ENCODE data around the gene NCKAP5.

NCKAP5 gene

GRCh38 chr2:133045787-133046186, 522.5 kb downstream of the NCKAP5 start:
- DNase-seq = no peak
- H3K9me3 ChIP-seq (ENCODE audit: severe bottlenecking) = no peaks in the 10 kb centered on the region
- no peak overlapping the region for H3K27ac ChIP-seq
- H3K36me3 ChIP-seq = no peaks in the 10 kb centered on the region
- no peaks in the 10 kb centered on the region for H3K27me3 ChIP-seq (ENCODE audit: insufficient read depth, low read depth, severe bottlenecking)
- TF ChIP-seq CTCF (IDR thresholded peaks at IDR 0.05; ENCODE audit: low read depth, low read length) = no peak
- H3K4me3 ChIP-seq (ENCODE audit: low read depth, low read length) = no peak overlapping the region

- H3K27me3 ChIP-seq (ENCODE audit: insufficient read depth, low read depth, severe bottlenecking) = no peaks in the 10 kb centered on the region
- H3K4me3 ChIP-seq (ENCODE audit: low read depth, low read length) = no peak overlapping the region
- H3K27ac ChIP-seq = no peak overlapping the region
- peak; percentile 10 for DNase-seq
- no peaks in the 10 kb centered on the region for H3K9me3 ChIP-seq (ENCODE audit: severe bottlenecking)
- no peaks in the 10 kb centered on the region for H3K36me3 ChIP-seq
- no peak for TF ChIP-seq CTCF (IDR thresholded peaks at IDR 0.05; ENCODE audit: low read depth, low read length)
Observed at GRCh38 chr2:133044556-133044955, 523.7 kb downstream of the NCKAP5 start.

- TF ChIP-seq CTCF (IDR thresholded peaks at IDR 0.05; ENCODE audit: low read depth, low read length) = no peak
- peaks cover 3% of the 10 kb centered on the region for H3K9me3 ChIP-seq (ENCODE audit: severe bottlenecking)
- DNase-seq = no peak
- no peaks in the 10 kb centered on the region for H3K36me3 ChIP-seq
- no peak overlapping the region for H3K27ac ChIP-seq
- no peak overlapping the region for H3K4me3 ChIP-seq (ENCODE audit: low read depth, low read length)
- no peaks in the 10 kb centered on the region for H3K27me3 ChIP-seq (ENCODE audit: insufficient read depth, low read depth, severe bottlenecking)
Observed at GRCh38 chr2:133040170-133040569, 528.1 kb downstream of the NCKAP5 start.

- H3K9me3 ChIP-seq (ENCODE audit: severe bottlenecking) = peaks cover 3% of the 10 kb centered on the region
- no peaks in the 10 kb centered on the region for H3K36me3 ChIP-seq
- no peaks in the 10 kb centered on the region for H3K27me3 ChIP-seq (ENCODE audit: insufficient read depth, low read depth, severe bottlenecking)
- TF ChIP-seq CTCF (IDR thresholded peaks at IDR 0.05; ENCODE audit: low read depth, low read length) = no peak
- no peak overlapping the region for H3K27ac ChIP-seq
- H3K4me3 ChIP-seq (ENCODE audit: low read depth, low read length) = no peak overlapping the region
- DNase-seq = no peak
Observed at GRCh38 chr2:133039531-133039930, 528.7 kb downstream of the NCKAP5 start.

- DNase-seq = no peak
- no peaks in the 10 kb centered on the region for H3K9me3 ChIP-seq (ENCODE audit: severe bottlenecking)
- H3K36me3 ChIP-seq = no peaks in the 10 kb centered on the region; the same call in 1 of the 2 replicates
- no peak overlapping the region for H3K4me3 ChIP-seq (ENCODE audit: low read depth, low read length)
- no peak overlapping the region for H3K27ac ChIP-seq
- no peak for TF ChIP-seq CTCF (IDR thresholded peaks at IDR 0.05; ENCODE audit: low read depth, low read length)
- H3K27me3 ChIP-seq (ENCODE audit: insufficient read depth, low read depth, severe bottlenecking) = no peaks in the 10 kb centered on the region
Observed at GRCh38 chr2:133026536-133027177, 541.6 kb downstream of the NCKAP5 start.

- TF ChIP-seq CTCF (IDR thresholded peaks at IDR 0.05; ENCODE audit: low read depth, low read length) = no peak
- DNase-seq = no peak
- H3K27me3 ChIP-seq (ENCODE audit: insufficient read depth, low read depth, severe bottlenecking) = no peaks in the 10 kb centered on the region
- H3K9me3 ChIP-seq (ENCODE audit: severe bottlenecking) = no peaks in the 10 kb centered on the region
- no peak overlapping the region for H3K27ac ChIP-seq
- H3K4me3 ChIP-seq (ENCODE audit: low read depth, low read length) = no peak overlapping the region
- no peaks in the 10 kb centered on the region; the same call in 1 of the 2 replicates for H3K36me3 ChIP-seq
Observed at GRCh38 chr2:133025004-133025403, 543.3 kb downstream of the NCKAP5 start.

All from WERI-Rb-1 (cell line).